HepG2 (cell line): ENCODE measurements around the gene CABLES2. TPM values are rescaled to one million over a fixed set of nuclear protein-coding genes. Genes with fewer than 3 reads are reported as not detected.

Source experiments
- CBFB ChIP-seq: sonication (generic); formaldehyde crosslinking; IDR thresholded peaks from 2 replicates; pipeline ENCODE4 v1.4.0; 2020; ENCODE audit warnings: missing genetic modification reagents
- ELF1 ChIP-seq: sonication (generic); formaldehyde crosslinking; IDR thresholded peaks from 2 replicates; pipeline ENCODE4 v1.4.0; 2020; ENCODE audit warnings: missing genetic modification reagents
- HBP1 ChIP-seq: IDR thresholded peaks from 2 replicates; pipeline ENCODE4 v1.6.1; 2016; ENCODE audit warnings: low read depth, control low read depth
- HNF1B ChIP-seq: sonication (generic); formaldehyde crosslinking; IDR thresholded peaks from 2 replicates; pipeline ENCODE4 v1.5.1; 2020; ENCODE audit warnings: mild to moderate bottlenecking, moderate library complexity, missing genetic modification reagents
- HNRNPLL ChIP-seq: fragments of 200-400 bp; formaldehyde crosslinking; IDR thresholded peaks from 2 replicates; pipeline ENCODE4 v1.6.1; 2017; ENCODE audit warnings: mild to moderate bottlenecking, low read depth, low read length; ENCODE audit not compliant: poor library complexity, severe bottlenecking
- MBNL3 ChIP-seq: fragments of 250-450 bp; sonication (Bioruptor Pico); conservative IDR thresholded peaks from 2 replicates; pipeline ENCODE4 v1.8.0; 2022; ENCODE audit warnings: mild to moderate bottlenecking, inconsistent platforms
- NFE2L1 ChIP-seq: sonication (generic); formaldehyde crosslinking; IDR thresholded peaks from 2 replicates; pipeline ENCODE4 v1.4.0; 2020; ENCODE audit warnings: missing genetic modification reagents, mild to moderate bottlenecking, borderline replicate concordance
- RBFOX2 ChIP-seq: fragments of 200-400 bp; formaldehyde crosslinking; IDR thresholded peaks from 2 replicates; pipeline ENCODE4 v1.6.1; 2017; ENCODE audit warnings: low read depth, mild to moderate bottlenecking, low read length
- TARDBP ChIP-seq: sonication (generic); formaldehyde crosslinking; IDR thresholded peaks from 2 replicates; pipeline ENCODE4 v1.8.0; 2022; ENCODE audit warnings: mild to moderate bottlenecking, missing genetic modification reagents
- TEAD2 ChIP-seq: sonication (generic); formaldehyde crosslinking; IDR thresholded peaks from 2 replicates; pipeline ENCODE4 v1.9.0; 2021; ENCODE audit warnings: missing genetic modification reagents
- ZBTB10 ChIP-seq: sonication (generic); formaldehyde crosslinking; IDR thresholded peaks from 2 replicates; pipeline ENCODE4 v1.4.0; 2020; ENCODE audit warnings: missing genetic modification reagents, borderline replicate concordance
- ZNF207 ChIP-seq: fragments of 450-650 bp; IDR thresholded peaks from 2 replicates; pipeline ENCODE4 v1.6.1; 2016; ENCODE audit warnings: antibody characterized with exemption, borderline replicate concordance
- ZNF710 ChIP-seq: sonication (generic); formaldehyde crosslinking; IDR thresholded peaks from 2 replicates; pipeline ENCODE4 v1.5.0; 2020; ENCODE audit warnings: mild to moderate bottlenecking, missing genetic modification reagents, borderline replicate concordance
- ZNF720 ChIP-seq: sonication (generic); formaldehyde crosslinking; IDR thresholded peaks from 2 replicates; pipeline ENCODE4 v1.4.0; 2020; ENCODE audit warnings: missing genetic modification reagents
- ZNF740 ChIP-seq: sonication (generic); formaldehyde crosslinking; IDR thresholded peaks from 2 replicates; pipeline ENCODE4 v1.4.0; 2020; ENCODE audit warnings: missing genetic modification reagents
- ZNF75D ChIP-seq: sonication (generic); formaldehyde crosslinking; IDR thresholded peaks from 2 replicates; pipeline ENCODE4 v1.8.1; 2023; ENCODE audit warnings: missing genetic modification reagents, mild to moderate bottlenecking, borderline replicate concordance
- ZNF782 ChIP-seq: sonication (generic); formaldehyde crosslinking; IDR thresholded peaks from 2 replicates; pipeline ENCODE4 v1.4.0; 2020; ENCODE audit warnings: missing genetic modification reagents, mild to moderate bottlenecking, borderline replicate concordance
- polyA plus RNA-seq, 8 experiments: library from polyadenylated mRNA; depleted of rRNA in 3 of 8; stranded (reverse) in 7 of 8; unstranded in 1 of 8; fragments of >200 nt; fragmentation: Illumina TruSeq in 4 of 8; extraction: Trizol in 4 of 8; gene quantifications; 2 replicates each; pipeline versions ENCODE4 v1.2.1 to v1.2.3, GENCODE V29; 2011 to 2016; ENCODE audit warnings: low read depth in 4 of 8, missing spikeins in 1 of 8, mixed read lengths in 1 of 8; ENCODE audit not compliant: insufficient read depth in 1 of 8
- total RNA-seq, 5 experiments: library from RNA; depleted of rRNA; stranded (reverse); fragments of >200 nt; fragmentation: Illumina TruSeq; extraction: Trizol; gene quantifications; 2 replicates each; pipeline ENCODE4 v1.2.3, GENCODE V29; 2016; ENCODE audit warnings: low read depth in 1 of 5

Gene CABLES2
- total and polyA plus RNA-seq, 2 of the 13 experiments (the other 11 are each of a cell fraction or from before 2014, with no cell fraction given), result 5.2 to 9.7 TPM

GRCh38 chr20:62368976-62369814 is 37.9 kb downstream of the CABLES2 start (continued):
- TF ChIP-seq HNF1B (0 out of 2 replicates have a peak, but pooled peaks have one; percentile 48), RBFOX2 (peak; percentile 92), HNRNPLL (peak; percentile 42), ZNF710 (CRISPR knock-in tag) (0 out of 2 replicates have a peak, but pooled peaks have one; percentile 5), ZNF75D (CRISPR knock-in tag) (no peak), ZNF740 (CRISPR knock-in tag) (peak; percentile 77; the same call in 1 of the 2 replicates), ELF1 (CRISPR knock-in tag) (no peak), TEAD2 (CRISPR knock-in tag) (no peak), ZNF720 (CRISPR knock-in tag) (no peak), CBFB (CRISPR knock-in tag) (no peak; the same call in 1 of the 2 replicates), TARDBP (no peak; the same call in 1 of the 2 replicates), ZBTB10 (CRISPR knock-in tag) (peak; percentile 49; the same call in 1 of the 2 replicates), NFE2L1 (CRISPR knock-in tag) (no peak), HBP1 (CRISPR knock-in tag) (no peak), ZNF207 (no peak), ZNF782 (CRISPR knock-in tag) (peak; percentile 39; the same call in 1 of the 2 replicates), MBNL3 (CRISPR knock-in tag) (no peak)
